ENCODE results near the gene RPTN. TPM values are rescaled to one million over a fixed set of nuclear protein-coding genes. Genes with fewer than 3 reads are reported as not detected.
A peak's percentile ranks its signal among the peaks of the same experiment; 100 is the strongest.

The RPTN gene
- polyA plus RNA-seq, 2 of the 4 experiments (the other 2 are of a cell fraction), result not detected

DNA sequence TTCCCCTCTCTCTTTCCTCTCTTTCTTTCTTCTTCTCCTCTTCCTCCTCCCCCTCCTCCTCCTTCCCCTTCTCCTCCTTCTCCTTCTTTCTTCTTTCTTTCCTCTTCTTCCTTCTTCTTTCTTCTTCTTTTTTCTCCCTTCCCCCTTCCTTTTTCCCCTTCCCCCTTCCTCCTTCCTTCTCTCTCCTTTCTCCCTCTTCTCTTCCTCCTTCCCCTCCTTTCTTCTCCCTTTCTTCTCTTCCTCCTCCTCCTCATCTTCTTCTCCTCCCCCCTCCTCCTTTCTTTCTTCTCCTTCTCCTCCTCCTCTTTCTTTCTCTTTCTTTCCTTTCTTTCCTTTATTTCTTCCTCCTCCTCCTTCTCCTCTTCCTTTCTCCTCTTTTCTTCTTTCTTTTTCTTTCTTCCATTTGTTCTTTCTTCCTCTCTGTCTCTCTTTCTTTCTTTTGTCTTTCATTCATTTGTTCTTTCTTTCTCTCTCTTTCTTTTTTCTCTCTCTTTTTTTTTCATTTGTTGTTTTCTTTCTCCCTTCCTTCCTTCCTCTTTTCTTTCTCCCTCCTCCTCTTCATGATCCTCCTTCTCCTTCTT, 38.4 kb upstream of the RPTN start:
- H3K4me2 ChIP-seq, result no peak overlapping the region
- ATAC-seq, result no peak
- CTCF ChIA-PET, result interaction anchor here (0.7 to 2.3 kb wide), 3 partner anchors 8 to 243 kb away, joined by 3 to 8 read pairs (median 3); no protein-coding TSS in a partner anchor
- no peak overlapping the region for H3K4me3 ChIP-seq
- POLR2A ChIA-PET, result no interaction called here
- DNase-seq (ENCODE audit: low read depth in 1 of 2, low spot score in 1 of 2), result no peak
- H3K9me3 ChIP-seq, result no peaks in the 10 kb centered on the region
- no peak for FAIRE-seq
- H3K27ac ChIP-seq, result no peak overlapping the region
- H3K4me1 ChIP-seq, result no peaks in the 10 kb centered on the region
- TF ChIP-seq ZNF302 (CRISPR knock-in tag; IDR thresholded peaks at IDR 0.05), result no peak
- TF ChIP-seq JUN (IDR thresholded peaks at IDR 0.05), result no peak
- no peak for TF ChIP-seq ESRRA (IDR thresholded peaks at IDR 0.05; ENCODE audit: borderline replicate concordance, low read length)
- TF ChIP-seq PHF8 (IDR thresholded peaks at IDR 0.05; ENCODE audit: borderline replicate concordance, low read depth), result no peak
- no peak for TF ChIP-seq EHMT2 (IDR thresholded peaks at IDR 0.05; ENCODE audit: low read depth)
- no peak for TF ChIP-seq FOXS1 (CRISPR knock-in tag; IDR thresholded peaks at IDR 0.05)
- TF ChIP-seq MAFK (IDR thresholded peaks at IDR 0.05; ENCODE audit: partially characterized antibody), result no peak
- TF ChIP-seq RFX5 (IDR thresholded peaks at IDR 0.05), result no peak
- no peak for TF ChIP-seq EP300 (IDR thresholded peaks at IDR 0.05)
- TF ChIP-seq NR3C1 (IDR thresholded peaks at IDR 0.05), result no peak
- TF ChIP-seq POLR2AphosphoS2 (conservative IDR thresholded peaks at IDR 0.05; ENCODE audit: low read length), result no peak
- no peak for TF ChIP-seq CEBPB (IDR thresholded peaks at IDR 0.05)
- TF ChIP-seq POLR2A (IDR thresholded peaks at IDR 0.05; ENCODE audit: low read length), result no peak
- TF ChIP-seq EHF (CRISPR knock-in tag; IDR thresholded peaks at IDR 0.05), result no peak
- no peak for TF ChIP-seq BHLHE40 (IDR thresholded peaks at IDR 0.05; ENCODE audit: low read depth, low read length)
- TF ChIP-seq SMC3 (IDR thresholded peaks at IDR 0.05), result no peak

DNA sequence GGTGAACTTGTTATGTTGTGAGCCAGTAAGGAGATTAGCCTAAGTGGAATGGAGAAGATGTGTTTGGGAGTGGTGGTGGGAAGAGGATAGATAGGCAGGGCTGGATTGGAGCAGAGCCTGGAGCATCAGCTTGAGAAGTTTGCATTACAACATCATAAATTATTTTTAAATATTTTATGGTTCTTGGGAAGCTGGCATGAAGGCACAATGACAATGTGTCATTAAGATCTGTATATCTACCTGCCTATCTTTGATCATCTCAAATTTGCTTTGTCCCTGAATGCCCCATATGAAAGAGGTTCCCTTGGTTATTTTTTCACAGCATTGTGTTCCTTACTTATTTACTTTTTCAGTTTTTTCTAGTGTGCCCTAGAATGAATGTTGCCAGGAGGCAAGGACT, 32.7 kb upstream of the RPTN start:
- TF ChIP-seq, protein P1, sequence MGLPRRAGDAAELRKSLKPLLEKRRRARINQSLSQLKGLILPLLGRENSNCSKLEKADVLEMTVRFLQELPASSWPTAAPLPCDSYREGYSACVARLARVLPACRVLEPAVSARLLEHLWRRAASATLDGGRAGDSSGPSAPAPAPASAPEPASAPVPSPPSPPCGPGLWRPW (IDR thresholded peaks at IDR 0.05), result no peak
- no peak for TF ChIP-seq EHF (CRISPR knock-in tag; IDR thresholded peaks at IDR 0.05)
- Histone ChIP-seq H3K4me2 (no peak overlapping the region), H3K4me1 (peaks cover 14% of the 10 kb centered on the region), H3K9me3 (no peaks in the 10 kb centered on the region), H3K4me3 (no peak overlapping the region), H3K27ac (no peak overlapping the region)
- ATAC-seq, result no peak
- CTCF ChIA-PET, result interaction anchor here (1.2 to 2.6 kb wide), 3 partner anchors 249 to 342 kb away, joined by 3 to 19 read pairs (median 13); no protein-coding TSS in a partner anchor
- POLR2A ChIA-PET, result no interaction called here
- FAIRE-seq, result no peak
- DNase-seq (ENCODE audit: low read depth in 1 of 2, low spot score in 1 of 2), result no peak

DNA sequence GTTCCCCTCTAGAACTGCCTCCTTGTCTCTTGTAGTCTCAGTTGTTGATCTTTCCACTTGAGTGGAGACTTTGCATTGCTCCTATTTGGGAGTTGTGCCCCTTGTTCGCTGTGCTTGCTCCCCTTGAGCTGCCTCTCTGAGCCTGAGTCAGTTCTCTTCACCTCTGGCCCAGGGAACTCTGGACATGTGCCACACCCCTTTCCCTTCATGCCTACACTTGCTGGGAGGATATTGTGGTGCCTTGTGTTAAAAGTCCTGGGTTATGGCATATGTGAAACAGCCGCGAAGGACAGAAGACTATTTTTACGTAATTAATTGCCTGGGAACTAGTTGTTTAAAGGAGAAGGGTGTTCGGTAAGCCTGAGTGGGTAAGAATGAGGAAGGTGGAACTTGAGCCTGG, 32.2 kb upstream of the RPTN start:
- DNase-seq (ENCODE audit: low read depth in 1 of 2, low spot score in 1 of 2) (no peak), ATAC-seq (no peak), FAIRE-seq (no peak)
- ChIA-PET POLR2A (no interaction called here), CTCF (interaction anchor here (1.2 to 2.6 kb wide), 3 partner anchors 249 to 342 kb away, joined by 3 to 19 read pairs (median 13); no protein-coding TSS in a partner anchor)
- TF ChIP-seq CHD4 (IDR thresholded peaks at IDR 0.05; ENCODE audit: borderline replicate concordance), result no peak
- no peak for TF ChIP-seq ZSCAN20 (CRISPR knock-in tag; IDR thresholded peaks at IDR 0.05)
- no peak for TF ChIP-seq SREBF2 (IDR thresholded peaks at IDR 0.05)
- no peak for TF ChIP-seq EHF (CRISPR knock-in tag; IDR thresholded peaks at IDR 0.05)
- TF ChIP-seq TP53 (CRISPR knock-in tag; IDR thresholded peaks at IDR 0.05), result no peak
- TF ChIP-seq EP300 (IDR thresholded peaks at IDR 0.05), result no peak
- TF ChIP-seq KDM1A (IDR thresholded peaks at IDR 0.05; ENCODE audit: low read depth), result no peak
- TF ChIP-seq EHMT2 (IDR thresholded peaks at IDR 0.05; ENCODE audit: low read depth), result no peak
- no peak for TF ChIP-seq POLR2AphosphoS2 (conservative IDR thresholded peaks at IDR 0.05; ENCODE audit: low read length)
- no peak for TF ChIP-seq MAZ (IDR thresholded peaks at IDR 0.05; ENCODE audit: borderline replicate concordance, low read depth, low read length)
- TF ChIP-seq FOSL2 (IDR thresholded peaks at IDR 0.05), result no peak
- TF ChIP-seq FOSL2 (CRISPR knock-in tag; IDR thresholded peaks at IDR 0.05), result no peak
- no peak for TF ChIP-seq CBX2 (IDR thresholded peaks at IDR 0.05; ENCODE audit: borderline replicate concordance, low read depth)
- TF ChIP-seq RNF2 (IDR thresholded peaks at IDR 0.05; ENCODE audit: borderline replicate concordance, low read depth), result no peak
- TF ChIP-seq NPAS2 (CRISPR knock-in tag; IDR thresholded peaks at IDR 0.05; ENCODE audit: borderline replicate concordance), result no peak
- TF ChIP-seq BHLHE40 (IDR thresholded peaks at IDR 0.05; ENCODE audit: low read depth, low read length), result no peak
- peaks cover 14% of the 10 kb centered on the region for H3K4me1 ChIP-seq
- H3K27ac ChIP-seq, result no peak overlapping the region
- 81% methylated on average over 5 of the region's 5 CpGs for WGBS (ENCODE audit: missing lambda C conversion rate)
- H3K4me3 ChIP-seq, result no peak overlapping the region
- H3K4me2 ChIP-seq, result peak overlapping the region; percentile 86; the same call in 2 of the 3 replicates
- H3K9me3 ChIP-seq, result no peaks in the 10 kb centered on the region
